IMR-90 (cell line): ENCODE data around the gene TSPAN3. TPM values are rescaled to one million over a fixed set of nuclear protein-coding genes. Genes with fewer than 3 reads are reported as not detected.

Experiments used
- ATAC-seq: fragments of 200-7000 bp; cut with Tn5 transposase; 2 replicates; pipeline ENCODE4 v1.9.1; 2020; ENCODE audit warnings: low read depth, mild to moderate bottlenecking, moderate library complexity
- BruUV-seq: library from RNA; stranded (reverse); fragments of 400-500 nt; replicated peaks from 2 replicates; lab custom pipeline; 2021; lab: Mats Ljungman, UMichigan
- CTCF ChIA-PET: fragments of 300-600 bp; formaldehyde crosslinking; extraction: SDS; loops from one replicate; lab custom pipeline; 2021; ENCODE audit warnings: antibody characterized with exemption; lab: Yijun Ruan, JAX
- POLR2A ChIA-PET: fragments of 300-600 bp; sonication (Branson Sonifier 250); formaldehyde crosslinking; loops from one replicate; lab custom pipeline; 2022; ENCODE audit warnings: antibody characterized with exemption; ENCODE audit not compliant: unreplicated experiment; lab: Charles Lee
- DNase-seq: peaks from one replicate; pipeline ENCODE4 v3.0.0; 2013
- H2AFZ ChIP-seq: replicated peaks from 2 replicates; pipeline ENCODE3; 2013; ENCODE audit warnings: low read length, mild to moderate bottlenecking; ENCODE audit not compliant: poor library complexity
- H2AK5ac ChIP-seq: 2 replicates; pipeline ENCODE4 v1.6.1; 2013; ENCODE audit warnings: low read depth, low read length, inconsistent platforms
- H2AK9ac ChIP-seq: replicated peaks from 2 replicates; pipeline ENCODE3; 2013; ENCODE audit warnings: mild to moderate bottlenecking, low read depth, low read length, moderate library complexity; ENCODE audit not compliant: poor library complexity
- H2BK120ac ChIP-seq: 2 replicates; pipeline ENCODE4 v1.6.1; 2013; ENCODE audit warnings: low read depth, low read length, inconsistent platforms
- H2BK15ac ChIP-seq: 3 replicates; pipeline ENCODE4 v1.6.1; 2013; ENCODE audit warnings: low read depth, low read length, inconsistent platforms
- H2BK20ac ChIP-seq: 2 replicates; pipeline ENCODE4 v1.6.1; 2013; ENCODE audit warnings: low read depth, mild to moderate bottlenecking, inconsistent platforms, low read length, moderate library complexity
- H2BK5ac ChIP-seq: 2 replicates; pipeline ENCODE4 v1.6.1; 2013; ENCODE audit warnings: mild to moderate bottlenecking, low read depth, low read length, inconsistent platforms; ENCODE audit not compliant: poor library complexity, severe bottlenecking
- H3K14ac ChIP-seq: replicated peaks from 2 replicates; pipeline ENCODE4 v1.6.1; 2013; ENCODE audit warnings: low read depth, low read length, inconsistent platforms
- H3K18ac ChIP-seq: 2 replicates; pipeline ENCODE4 v1.6.1; 2013; ENCODE audit warnings: low read depth, low read length, control low read depth
- H3K23ac ChIP-seq: 2 replicates; pipeline ENCODE4 v1.6.1; 2013; ENCODE audit warnings: low read depth, low read length, inconsistent platforms
- H3K27ac ChIP-seq: 2 replicates; pipeline ENCODE4 v1.5.1; 2013; ENCODE audit warnings: mild to moderate bottlenecking, control low read depth, low read length; ENCODE audit not compliant: insufficient read depth
- H3K27me3 ChIP-seq: 2 replicates; pipeline ENCODE4 v1.6.1; 2013; ENCODE audit warnings: low read length; ENCODE audit not compliant: control insufficient read depth, insufficient read depth
- H3K36me3 ChIP-seq: 2 replicates; pipeline ENCODE4 v1.6.1; 2013; ENCODE audit warnings: low read length, mixed read lengths; ENCODE audit not compliant: control insufficient read depth, insufficient read depth
- H3K4ac ChIP-seq: 2 replicates; pipeline ENCODE4 v1.6.1; 2013; ENCODE audit warnings: low read depth, low read length, inconsistent platforms
- H3K4me1 ChIP-seq: 2 replicates; pipeline ENCODE4 v1.6.1; 2013; ENCODE audit warnings: low read length, mixed read lengths; ENCODE audit not compliant: control insufficient read depth, insufficient read depth
- H3K4me2 ChIP-seq: 2 replicates; pipeline ENCODE4 v1.6.1; 2013; ENCODE audit warnings: low read depth, mild to moderate bottlenecking, control low read depth, low read length, moderate library complexity
- H3K4me3 ChIP-seq: 2 replicates; pipeline ENCODE4 v1.5.1; 2013; ENCODE audit warnings: low read depth, mild to moderate bottlenecking, control low read depth, low read length, moderate library complexity; ENCODE audit not compliant: insufficient read depth
- H3K56ac ChIP-seq: 2 replicates; pipeline ENCODE4 v1.6.1; 2013; ENCODE audit warnings: low read length, inconsistent platforms; ENCODE audit not compliant: insufficient read depth; ENCODE audit errors: extremely low read depth
- H3K79me1 ChIP-seq, 2 experiments: 2 replicates each; pipeline ENCODE4 v1.6.1; 2013; ENCODE audit warnings: low read length in 2 of 2, inconsistent platforms in 1 of 2, low read depth in 1 of 2
- H3K9ac ChIP-seq: 2 replicates; pipeline ENCODE4 v1.6.1; 2013; ENCODE audit warnings: low read depth, low read length, control low read depth
- H3K9me1 ChIP-seq: 2 replicates; pipeline ENCODE4 v1.6.1; 2013; ENCODE audit warnings: low read length, inconsistent platforms; ENCODE audit not compliant: insufficient read depth
- H3K9me3 ChIP-seq: 2 replicates; pipeline ENCODE4 v1.6.1; 2013; ENCODE audit warnings: low read length; ENCODE audit not compliant: control insufficient read depth, insufficient read depth
- H4K20me1 ChIP-seq: 2 replicates; pipeline ENCODE4 v1.6.1; 2013; ENCODE audit warnings: low read length, inconsistent platforms; ENCODE audit not compliant: insufficient read depth
- H4K5ac ChIP-seq: 2 replicates; pipeline ENCODE4 v1.6.1; 2013; ENCODE audit warnings: mild to moderate bottlenecking, low read depth, low read length, control low read depth
- H4K8ac ChIP-seq, 2 experiments: 2 replicates each; pipeline ENCODE4 v1.6.1; 2013; ENCODE audit warnings: low read depth in 2 of 2, low read length in 2 of 2, control low read depth in 1 of 2, inconsistent platforms in 1 of 2
- H4K91ac ChIP-seq: 2 replicates; pipeline ENCODE4 v1.6.1; 2013; ENCODE audit warnings: low read depth, low read length, inconsistent platforms; ENCODE audit not compliant: insufficient read depth
- MXI1 ChIP-seq: IDR thresholded peaks from 2 replicates; pipeline ENCODE4 v1.6.1; 2012; ENCODE audit warnings: low read depth, mild to moderate bottlenecking, low read length, moderate library complexity, borderline replicate concordance
- RCOR1 ChIP-seq: IDR thresholded peaks from 2 replicates; pipeline ENCODE4 v1.6.1; 2012; ENCODE audit warnings: mild to moderate bottlenecking, low read length, improper control_type of control experiment; ENCODE audit not compliant: insufficient replicate concordance
- WGBS, 2 experiments: methylation state at CpG; one replicate each; pipeline versions ENCODE4 v1.1.5 to v1.1.7; 2013; ENCODE audit warnings: missing lambda C conversion rate in 2 of 2; ENCODE audit not compliant: insufficient read length in 1 of 2; ENCODE audit errors: extremely low coverage in 2 of 2; 5-methylcytosine and 5-hydroxymethylcytosine counted together
- dilution Hi-C: fragments of 300-500 bp; cut with HindIII; formaldehyde crosslinking; loops from one replicate; pipeline ENCODE4 v1.14.3; 2018; ENCODE audit warnings: low sequenced_read_pairs; ENCODE audit not compliant: unreplicated experiment
- in situ Hi-C: fragments of 300-500 bp; cut with MboI; formaldehyde crosslinking; loops from 3 replicates; pipeline ENCODE4 v1.14.3; 2019; ENCODE audit warnings: low sequenced_read_pairs, inconsistent platforms, mixed read lengths
- intact Hi-C: fragments of 100-400 bp; cut with micrococcal nuclease; formaldehyde crosslinking; loops from 2 replicates; pipeline ENCODE4 v1.10.0; 2022
- polyA plus RNA-seq, 3 experiments: library from polyadenylated mRNA; depleted of rRNA; stranded (reverse); fragments of >200 nt; gene quantifications; 2 replicates each; pipeline ENCODE4 v1.2.3, GENCODE V29; 2012; ENCODE audit warnings: low replicate concordance in 1 of 3
- total RNA-seq: library from RNA; depleted of rRNA; stranded (reverse); fragments of >200 nt; gene quantifications from 2 replicates; pipeline ENCODE4 v1.2.3, GENCODE V29; 2012

The TSPAN3 gene
- total and polyA plus RNA-seq, 2 of the 4 experiments (the other 2 are of a cell fraction) = 270 to 295 TPM

GRCh38 chr15:77012868-77013267, 58.0 kb downstream of the TSPAN3 start (continued):
- TF ChIP-seq RCOR1 = no peak

- no peaks in the 10 kb centered on the region for H3K79me1 ChIP-seq
- H3K56ac ChIP-seq = no peak overlapping the region
- H4K5ac ChIP-seq = no peak overlapping the region
- no peak overlapping the region for H3K9ac ChIP-seq
- DNase-seq = no peak
- H4K91ac ChIP-seq = no peak overlapping the region
- H3K4ac ChIP-seq = no peak overlapping the region
- no peak overlapping the region for H4K8ac ChIP-seq
- H2AK5ac ChIP-seq = no peak overlapping the region
- no peak for TF ChIP-seq MXI1
- H2AK9ac ChIP-seq = no peak overlapping the region
- CTCF ChIA-PET = no interaction called here
- in situ Hi-C loops = no loop called here
- H2BK20ac ChIP-seq = no peak overlapping the region
- dilution Hi-C loops = no loop called here
- 61% methylated on average over 2 of the region's 3 CpGs; no CpG with 5 or more reads in 1 of the 2 experiments for WGBS, 2 experiments
- intact Hi-C loops = no loop called here
- BruUV-seq = no TSS peak
- no peaks in the 10 kb centered on the region for H3K9me1 ChIP-seq
- H3K27me3 ChIP-seq = peaks cover 35% of the 10 kb centered on the region
- H3K4me1 ChIP-seq = no peaks in the 10 kb centered on the region
- H3K4me3 ChIP-seq = no peak overlapping the region
- H4K20me1 ChIP-seq = no peaks in the 10 kb centered on the region
- no peaks in the 10 kb centered on the region for H3K9me3 ChIP-seq
- POLR2A ChIA-PET = no interaction called here
- no peak overlapping the region for H3K18ac ChIP-seq
- no peak overlapping the region for H2BK120ac ChIP-seq
- no peak overlapping the region for H2AFZ ChIP-seq
- no peak overlapping the region for H3K23ac ChIP-seq
- no peak overlapping the region for H3K14ac ChIP-seq
- no peak for ATAC-seq
- H2BK15ac ChIP-seq = no peak overlapping the region
- no peaks in the 10 kb centered on the region for H3K36me3 ChIP-seq
- H3K4me2 ChIP-seq = no peak overlapping the region
- H3K27ac ChIP-seq = no peak overlapping the region
- no peak overlapping the region for H2BK5ac ChIP-seq
Measured at GRCh38 chr15:77012117-77012712, 58.7 kb downstream of the TSPAN3 start.
